Germinal center (tissue), 1 donor: ENCODE measurements around the gene RXRA.

Experiments used
- DNase-seq: peaks from one replicate; pipeline ENCODE4 v3.0.0; 2012; ENCODE audit warnings: mixed read lengths, low spot score

Gene RXRA

GRCh38 chr9:134313470-134313869 is 12.8 kb upstream of the RXRA start:
- DNase-seq = no peak

GRCh38 chr9:134314039-134314949 is 12.0 kb upstream of the RXRA start:
- no peak for DNase-seq

GRCh38 chr9:134314950-134315715 is 11.1 kb upstream of the RXRA start:
- no peak for DNase-seq

- DNase-seq = no peak
These were observed 10.4 kb upstream of the RXRA start for GRCh38 chr9:134315716-134316448.

- no peak for DNase-seq
These were observed 9.7 kb upstream of the RXRA start for GRCh38 chr9:134316449-134317160.

- no peak for DNase-seq
These were observed 8.9 kb upstream of the RXRA start for GRCh38 chr9:134317400-134317789.

GRCh38 chr9:134317790-134318414 is 8.4 kb upstream of the RXRA start:
- no peak for DNase-seq

- DNase-seq = no peak
These were observed 7.8 kb upstream of the RXRA start for GRCh38 chr9:134318481-134318891.

- no peak for DNase-seq
These were observed 7.3 kb upstream of the RXRA start for GRCh38 chr9:134318941-134319305.

GRCh38 chr9:134319306-134320125 is 6.7 kb upstream of the RXRA start:
- DNase-seq = no peak

- DNase-seq = no peak
These were observed 6.0 kb upstream of the RXRA start for GRCh38 chr9:134320126-134320867.

GRCh38 chr9:134320868-134321471 is 5.3 kb upstream of the RXRA start:
- no peak for DNase-seq

GRCh38 chr9:134321531-134321930 is 4.7 kb upstream of the RXRA start:
- DNase-seq = no peak

GRCh38 chr9:134321946-134322741 is 4.1 kb upstream of the RXRA start:
- no peak for DNase-seq

GRCh38 chr9:134322781-134323241 is 3.4 kb upstream of the RXRA start:
- no peak for DNase-seq

- no peak for DNase-seq
These were observed 2.4 kb upstream of the RXRA start for GRCh38 chr9:134323741-134324358.

- no peak for DNase-seq
These were observed 1.7 kb upstream of the RXRA start for GRCh38 chr9:134324359-134325095.
